GM19452 (cell line): ENCODE measurements around the gene SLIT2.

Experiments used
- ATAC-seq: cut with Tn5 transposase; IDR thresholded peaks from one replicate; pipeline ENCODE4 v1.9.1; 2021; ENCODE audit not compliant: unreplicated experiment

The SLIT2 gene

GRCh38 chr4:20299515-20299914, 47.8 kb downstream of the SLIT2 start:
- no peak for ATAC-seq

- no peak for ATAC-seq
These were observed 49.5 kb downstream of the SLIT2 start for GRCh38 chr4:20301161-20301560.
